ENCODE data around the gene RIT2.

Gene RIT2

GRCh38 chr18:43115076-43115921 is at the start of gene RIT2:
TSS of gene RIT2 (minus strand) at chr18:43115685.
- FAIRE-seq, result no peak

GRCh38 chr18:43161528-43161927 is 46.0 kb upstream of the RIT2 start:
- FAIRE-seq, result no peak

GRCh38 chr18:43160509-43160908 is 45.0 kb upstream of the RIT2 start:
- no peak for FAIRE-seq

GRCh38 chr18:43159926-43160325 is 44.4 kb upstream of the RIT2 start:
- no peak for FAIRE-seq

GRCh38 chr18:43159086-43159770 is 43.7 kb upstream of the RIT2 start:
- no peak for FAIRE-seq

- FAIRE-seq, result no peak
These were observed 42.9 kb upstream of the RIT2 start for GRCh38 chr18:43158381-43158780.

DNA sequence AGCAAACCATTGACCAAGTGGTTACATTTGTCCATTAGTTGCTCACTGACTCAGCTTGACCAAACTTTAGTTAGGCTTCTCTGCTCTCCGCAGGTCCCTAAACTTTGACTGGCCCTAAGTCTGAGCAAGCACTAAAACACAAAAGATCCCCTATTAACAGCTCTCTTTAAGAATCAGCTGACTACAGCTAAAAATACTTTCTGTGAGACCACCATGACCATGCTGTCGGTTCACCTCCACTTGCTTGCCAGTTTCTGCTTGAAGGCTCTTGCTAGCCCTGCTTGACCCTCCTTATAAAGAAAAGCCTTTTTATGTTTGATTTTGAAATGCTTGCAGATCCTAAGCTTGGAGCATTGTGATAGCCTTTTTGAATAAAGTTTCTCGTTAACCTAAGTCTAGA is 40.4 kb upstream of the RIT2 start:
- FAIRE-seq, result no peak

DNA sequence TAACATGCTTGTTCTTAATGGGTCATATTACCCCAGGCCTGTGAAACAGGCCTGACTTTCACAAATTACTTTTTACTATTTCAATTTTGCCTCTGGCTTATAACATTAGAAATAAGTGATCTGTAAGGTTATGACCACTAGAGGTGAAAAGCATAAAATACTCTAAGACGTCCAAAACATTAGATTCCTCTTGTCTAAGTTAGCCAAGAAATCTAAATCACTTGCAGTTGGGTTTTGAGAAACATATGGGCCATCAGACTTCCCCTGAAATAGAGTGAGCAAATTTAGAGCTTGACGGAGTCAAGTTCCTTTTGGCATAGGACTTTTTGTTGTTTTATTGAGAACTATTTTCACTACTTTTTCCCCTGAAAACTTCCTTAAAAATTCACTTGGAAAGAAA is 32.7 kb upstream of the RIT2 start:
- FAIRE-seq, result no peak

DNA sequence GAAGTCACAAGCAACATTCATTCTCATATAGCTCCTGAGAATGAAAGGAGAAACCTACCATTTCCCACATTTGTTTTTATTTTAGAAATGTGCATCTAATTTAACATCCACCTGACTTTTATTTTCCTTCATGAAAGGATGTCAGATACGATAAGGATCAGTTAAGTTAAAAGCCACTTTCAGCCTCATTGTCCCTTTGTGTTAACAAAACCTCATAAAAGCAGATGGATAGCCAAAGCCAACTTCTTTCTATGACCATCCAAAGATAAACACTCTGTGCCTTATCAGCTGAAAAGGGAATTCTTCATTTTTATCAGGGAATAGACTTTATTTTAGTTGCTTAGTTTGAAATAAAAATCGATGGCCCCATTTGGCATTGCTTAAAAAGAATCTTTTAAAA is 25.7 kb upstream of the RIT2 start:
- FAIRE-seq, result no peak

GRCh38 chr18:43139288-43139946 is 23.9 kb upstream of the RIT2 start:
- FAIRE-seq, result no peak

- FAIRE-seq, result no peak
These were observed 19.4 kb upstream of the RIT2 start for GRCh38 chr18:43134876-43135275.

- no peak for FAIRE-seq
These were observed 15.3 kb upstream of the RIT2 start for GRCh38 chr18:43130716-43131260.

- no peak for FAIRE-seq
These were observed 14.6 kb upstream of the RIT2 start for GRCh38 chr18:43129946-43130524.

DNA sequence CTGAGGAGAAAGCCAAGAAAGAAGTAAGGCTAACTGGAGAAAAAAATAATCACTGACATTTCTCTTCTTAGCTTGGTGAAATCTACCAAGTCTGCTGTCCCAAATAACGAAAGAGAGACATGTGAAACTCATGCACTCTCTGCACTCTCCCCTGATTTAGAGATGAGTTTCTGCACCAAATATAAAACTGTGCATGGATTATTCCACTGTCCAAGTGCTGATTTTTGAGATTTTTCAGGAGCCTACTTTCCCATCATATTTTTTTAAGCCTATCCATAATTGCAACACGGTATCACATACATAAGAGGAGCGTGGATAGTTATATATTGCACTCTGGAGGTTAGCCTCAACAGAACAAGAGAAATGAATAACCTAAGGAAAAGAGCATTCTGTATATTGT is 10.0 kb upstream of the RIT2 start:
- no peak for FAIRE-seq

DNA sequence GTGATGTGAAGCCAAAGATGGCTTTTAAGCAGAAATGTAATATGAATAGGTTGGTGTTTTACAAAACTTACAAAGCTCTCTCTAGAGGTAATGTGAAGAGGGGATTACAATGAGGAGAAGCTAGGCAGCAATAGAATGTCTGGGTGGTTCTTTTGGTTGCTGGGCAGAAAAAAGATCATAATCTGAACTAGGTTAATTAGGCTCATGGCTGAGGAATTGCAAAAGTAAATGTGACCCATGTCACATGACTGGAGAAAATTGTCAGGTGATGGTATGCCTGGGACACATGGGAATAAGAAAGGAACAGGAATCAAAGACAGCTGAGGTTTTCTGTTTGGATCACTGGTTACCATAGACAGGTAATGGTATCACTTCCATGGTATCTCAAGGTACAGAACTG is 7.5 kb upstream of the RIT2 start:
- FAIRE-seq, result no peak

- FAIRE-seq, result no peak
These were observed 1.3 kb upstream of the RIT2 start for GRCh38 chr18:43116699-43117294.

- no peak for FAIRE-seq
These were observed 2.1 kb downstream of the RIT2 start for GRCh38 chr18:43113220-43113895.

- FAIRE-seq, result no peak
These were observed 6.6 kb downstream of the RIT2 start for GRCh38 chr18:43108882-43109281.

- no peak for FAIRE-seq
These were observed 7.0 kb downstream of the RIT2 start for GRCh38 chr18:43108469-43108868.

- no peak for FAIRE-seq
These were observed 21.8 kb downstream of the RIT2 start for GRCh38 chr18:43093646-43094045.

DNA sequence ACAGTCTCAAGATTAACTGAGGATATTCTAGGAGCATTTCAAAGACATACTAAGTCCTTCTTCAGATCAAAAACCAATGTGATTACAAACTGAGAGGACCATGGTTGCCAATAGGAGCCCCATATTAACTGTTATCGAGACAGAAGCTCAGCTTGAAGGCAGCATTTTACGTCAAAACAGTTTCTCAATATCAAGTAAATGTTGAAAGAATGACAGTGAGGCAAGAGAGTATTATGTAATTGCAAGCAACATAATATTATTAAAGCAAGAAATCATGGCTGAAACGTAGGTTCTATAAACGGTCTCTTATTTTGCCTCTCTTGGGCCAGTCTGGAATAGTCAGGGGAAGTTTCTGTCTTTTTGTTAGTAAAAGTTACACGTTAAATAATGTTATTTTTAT is 22.9 kb downstream of the RIT2 start:
- no peak for FAIRE-seq

- no peak for FAIRE-seq
These were observed 34.1 kb downstream of the RIT2 start for GRCh38 chr18:43081396-43081795.
